CD14-positive monocyte (primary cell): ENCODE measurements around the gene RERE. TPM values are rescaled to one million over a fixed set of nuclear protein-coding genes. Genes with fewer than 3 reads are reported as not detected.
A peak's percentile ranks its signal among the peaks of the same experiment; 100 is the strongest.

Experiments
- DNase-seq, 3 donors: peaks; one replicate each; pipeline ENCODE4 v3.0.0-alpha.2; 2011 to 2022
- H2AFZ ChIP-seq: 2 replicates; pipeline ENCODE4 v1.6.0; 2012; ENCODE audit warnings: mild to moderate bottlenecking, low read depth, low read length, inconsistent platforms; ENCODE audit not compliant: insufficient read depth, poor library complexity, severe bottlenecking
- H3K27ac ChIP-seq, 2 donors: 1 replicate in 1 of 2; 2 replicates in 1 of 2; pipeline ENCODE4 v1.5.1; 2012 to 2013; ENCODE audit warnings: low read length in 2 of 2, control low read depth in 1 of 2, inconsistent platforms in 1 of 2, low read depth in 1 of 2, mild to moderate bottlenecking in 1 of 2
- H3K27me3 ChIP-seq, 2 donors: one replicate each; pipeline versions ENCODE4 v1.6.0 to v1.6.1; 2011 to 2013; ENCODE audit warnings: low read length in 2 of 2; ENCODE audit not compliant: control insufficient read depth in 2 of 2, insufficient read depth in 2 of 2
- H3K36me3 ChIP-seq, 2 donors: replicated peaks in 1 of 2; 1 replicate in 1 of 2; 2 replicates in 1 of 2; pipeline versions ENCODE4 v1.5.1 to v1.6.1; 2012 to 2013; ENCODE audit warnings: low read length in 2 of 2, control low read depth in 1 of 2, inconsistent platforms in 1 of 2, mild to moderate bottlenecking in 1 of 2; ENCODE audit not compliant: insufficient read depth in 2 of 2, control insufficient read depth in 1 of 2
- H3K4me1 ChIP-seq, 2 donors: 1 replicate in 1 of 2; 2 replicates in 1 of 2; pipeline versions ENCODE4 v1.5.1 to v1.6.1; 2012 to 2013; ENCODE audit warnings: low read length in 2 of 2, control low read depth in 1 of 2, inconsistent platforms in 1 of 2, mild to moderate bottlenecking in 1 of 2, moderate library complexity in 1 of 2; ENCODE audit not compliant: insufficient read depth in 2 of 2, control insufficient read depth in 1 of 2
- H3K4me2 ChIP-seq: replicated peaks from 2 replicates; pipeline ENCODE3; 2012; ENCODE audit warnings: low read length, moderate library complexity, mild to moderate bottlenecking; ENCODE audit not compliant: poor library complexity, severe bottlenecking; ENCODE audit errors: extremely low read depth
- H3K4me3 ChIP-seq, 3 experiments: fragments of 200-600 bp in 1 of 3; sonication (generic) in 1 of 3; replicated peaks in 1 of 3; 1 replicate in 2 of 3; 2 replicates in 1 of 3; pipeline ENCODE4 v1.5.1; 2011 to 2013; ENCODE audit warnings: low read length in 3 of 3, mild to moderate bottlenecking in 3 of 3, control low read depth in 2 of 3, low read depth in 2 of 3, inconsistent platforms in 1 of 3, moderate library complexity in 1 of 3
- H3K79me2 ChIP-seq: 2 replicates; pipeline ENCODE4 v1.6.0; 2012; ENCODE audit warnings: mild to moderate bottlenecking, control low read depth, inconsistent platforms, low read length, moderate library complexity; ENCODE audit not compliant: insufficient read depth
- H3K9ac ChIP-seq: 2 replicates; pipeline ENCODE4 v1.6.0; 2017; ENCODE audit warnings: low read length, mild to moderate bottlenecking; ENCODE audit not compliant: insufficient read depth, poor library complexity, severe bottlenecking
- H3K9me3 ChIP-seq, 2 donors: replicated peaks in 1 of 2; 1 replicate in 1 of 2; 2 replicates in 1 of 2; pipeline versions ENCODE4 v1.5.1 to v1.6.1; 2012 to 2013; ENCODE audit warnings: low read length in 2 of 2, control low read depth in 1 of 2; ENCODE audit not compliant: control insufficient read depth in 1 of 2, insufficient read depth in 1 of 2
- H4K20me1 ChIP-seq: 2 replicates; pipeline ENCODE4 v1.6.0; 2012; ENCODE audit warnings: mild to moderate bottlenecking, low read length, control low read depth, moderate library complexity; ENCODE audit not compliant: insufficient read depth
- H3K27ac Mint-ChIP-seq, 7 donors: one replicate each; pipeline ENCODE4 v1.8.0; 2020; ENCODE audit warnings: mild to moderate bottlenecking in 7 of 7, mixed read lengths in 7 of 7, moderate library complexity in 6 of 7, inconsistent platforms in 2 of 7
- H3K27me3 Mint-ChIP-seq, 3 donors: one replicate each; pipeline ENCODE4 v1.8.0; 2021 to 2022; ENCODE audit warnings: low read depth in 3 of 3, mild to moderate bottlenecking in 3 of 3, mixed read lengths in 3 of 3, moderate library complexity in 3 of 3, inconsistent platforms in 1 of 3
- H3K36me3 Mint-ChIP-seq, 2 donors: one replicate each; pipeline ENCODE4 v1.8.0; 2020; ENCODE audit warnings: mixed read lengths in 2 of 2, inconsistent platforms in 1 of 2, mild to moderate bottlenecking in 1 of 2
- H3K4me1 Mint-ChIP-seq: one replicate; pipeline ENCODE4 v1.8.0; 2020; ENCODE audit warnings: mild to moderate bottlenecking, mixed read lengths
- H3K4me3 Mint-ChIP-seq, 2 donors: one replicate each; pipeline ENCODE4 v1.8.0; 2020; ENCODE audit warnings: mild to moderate bottlenecking in 2 of 2, mixed read lengths in 2 of 2, moderate library complexity in 1 of 2
- H3K9me3 Mint-ChIP-seq, 7 donors: one replicate each; pipeline ENCODE4 v1.8.0; 2020 to 2022; ENCODE audit warnings: mixed read lengths in 7 of 7, mild to moderate bottlenecking in 6 of 7, moderate library complexity in 6 of 7, inconsistent platforms in 2 of 7
- WGBS: methylation state at CpG from one replicate; pipeline ENCODE4 v1.1.5; 2013; ENCODE audit warnings: missing lambda C conversion rate; ENCODE audit not compliant: insufficient coverage; 5-methylcytosine and 5-hydroxymethylcytosine counted together
- intact Hi-C, 2 donors: fragments of 100-400 bp; cut with micrococcal nuclease; formaldehyde crosslinking; loops; one replicate each; pipeline versions ENCODE4 v1.15.0 to v1.15.1; 2023
- polyA plus RNA-seq, 3 donors: library from polyadenylated mRNA; depleted of rRNA in 1 of 3; unstranded in 2 of 3; stranded (reverse) in 1 of 3; fragments of 300-500 nt in 2 of 3; fragments of >200 nt in 1 of 3; fragmentation: Illumina TruSeq in 2 of 3; gene quantifications; 1 replicate in 2 of 3; 2 replicates in 1 of 3; pipeline ENCODE4 v1.2.3, GENCODE V29; 2012 to 2021
- TF ChIP-seq, protein P1 (sequence below): fragments of 200-600 bp; IDR thresholded peaks from one replicate; pipeline ENCODE4 v1.8.0; 2022; ENCODE audit warnings: antibody characterized with exemption, mild to moderate bottlenecking

Gene RERE
- polyA plus RNA-seq, 3 donors, result 1.2 to 19.4 (median 3.8) TPM

DNA sequence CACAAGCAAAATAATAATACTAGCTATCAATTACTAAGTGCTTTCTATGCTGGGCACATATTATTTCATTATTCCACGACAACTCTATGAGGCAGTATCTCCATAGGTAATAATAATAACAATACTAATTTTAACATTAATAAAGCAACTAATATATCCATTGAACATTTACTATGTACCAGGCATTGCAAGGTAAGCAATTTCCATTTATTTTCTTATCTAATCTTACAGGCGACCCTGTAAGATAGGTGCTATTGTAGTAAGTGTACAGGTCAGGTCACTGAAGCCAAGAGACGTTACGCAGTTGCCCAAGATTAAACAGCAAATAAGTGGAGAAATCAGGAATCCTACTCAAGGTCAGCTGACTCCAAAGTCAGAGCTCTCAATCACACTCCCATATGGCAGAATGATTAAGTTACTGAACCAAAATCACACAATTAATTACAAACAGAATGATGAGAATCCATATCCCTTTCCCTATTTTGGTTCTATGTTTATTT lies 301.1 kb downstream of the RERE start:
- H2AFZ ChIP-seq, result no peak overlapping the region
- peak overlapping the region in 2 of 7 donors; percentile 21 to 28 for H3K27ac Mint-ChIP-seq
- TF ChIP-seq, protein P1, sequence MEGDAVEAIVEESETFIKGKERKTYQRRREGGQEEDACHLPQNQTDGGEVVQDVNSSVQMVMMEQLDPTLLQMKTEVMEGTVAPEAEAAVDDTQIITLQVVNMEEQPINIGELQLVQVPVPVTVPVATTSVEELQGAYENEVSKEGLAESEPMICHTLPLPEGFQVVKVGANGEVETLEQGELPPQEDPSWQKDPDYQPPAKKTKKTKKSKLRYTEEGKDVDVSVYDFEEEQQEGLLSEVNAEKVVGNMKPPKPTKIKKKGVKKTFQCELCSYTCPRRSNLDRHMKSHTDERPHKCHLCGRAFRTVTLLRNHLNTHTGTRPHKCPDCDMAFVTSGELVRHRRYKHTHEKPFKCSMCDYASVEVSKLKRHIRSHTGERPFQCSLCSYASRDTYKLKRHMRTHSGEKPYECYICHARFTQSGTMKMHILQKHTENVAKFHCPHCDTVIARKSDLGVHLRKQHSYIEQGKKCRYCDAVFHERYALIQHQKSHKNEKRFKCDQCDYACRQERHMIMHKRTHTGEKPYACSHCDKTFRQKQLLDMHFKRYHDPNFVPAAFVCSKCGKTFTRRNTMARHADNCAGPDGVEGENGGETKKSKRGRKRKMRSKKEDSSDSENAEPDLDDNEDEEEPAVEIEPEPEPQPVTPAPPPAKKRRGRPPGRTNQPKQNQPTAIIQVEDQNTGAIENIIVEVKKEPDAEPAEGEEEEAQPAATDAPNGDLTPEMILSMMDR, result no peak
- no peaks in the 10 kb centered on the region for H3K9me3 ChIP-seq
- peaks cover 11 to 13% of the 10 kb centered on the region in 2 donors for H3K36me3 Mint-ChIP-seq
- no CpG with 5 or more reads among the region's 4 CpGs for WGBS
- no peak overlapping the region for H3K9ac ChIP-seq
- peaks cover 0 to 2% of the 10 kb centered on the region in 2 donors for H3K36me3 ChIP-seq
- no peak overlapping the region for H3K4me2 ChIP-seq
- no peaks in the 10 kb centered on the region for H3K9me3 Mint-ChIP-seq
- H3K4me3 ChIP-seq, result no peak overlapping the region
- peaks cover 26% of the 10 kb centered on the region for H3K79me2 ChIP-seq
- no peaks in the 10 kb centered on the region for H3K27me3 Mint-ChIP-seq
- peaks cover 3% of the 10 kb centered on the region for H4K20me1 ChIP-seq
- no peak overlapping the region for H3K4me3 Mint-ChIP-seq
- no peaks in the 10 kb centered on the region for H3K27me3 ChIP-seq
- peaks cover 27% of the 10 kb centered on the region for H3K4me1 Mint-ChIP-seq
- intact Hi-C loops, result no loop called here
- DNase-seq, result no peak
- H3K27ac ChIP-seq, result no peak overlapping the region
- H3K4me1 ChIP-seq, result peaks cover 5 to 9% of the 10 kb centered on the region in 2 donors

DNA sequence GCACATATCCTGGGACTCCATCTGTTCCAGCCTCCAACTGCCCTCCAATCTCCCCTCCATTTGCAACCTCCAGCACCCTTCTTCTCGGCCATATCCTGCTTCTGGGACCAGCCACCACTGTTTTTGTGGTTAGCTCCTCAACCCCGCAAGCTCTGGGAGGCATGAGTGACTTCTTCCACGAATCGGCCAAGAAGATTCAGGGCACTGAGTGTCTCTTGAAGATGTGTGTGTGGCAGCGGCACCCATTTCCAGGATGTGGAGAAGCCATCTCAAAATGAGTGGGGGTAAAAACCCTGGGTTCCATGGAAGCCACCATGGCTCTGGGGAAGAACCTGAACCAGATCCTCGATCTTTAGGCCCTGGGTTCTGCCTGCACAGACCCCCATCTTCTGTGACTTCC lies 304.9 kb downstream of the RERE start:
- Histone ChIP-seq H3K9ac (no peak overlapping the region), H3K36me3 (peaks cover 0 to 2% of the 10 kb centered on the region in 2 donors), H4K20me1 (no peaks in the 10 kb centered on the region), H3K79me2 (peaks cover 22% of the 10 kb centered on the region), H3K9me3 (no peaks in the 10 kb centered on the region), H3K27ac (no peak overlapping the region), H2AFZ (no peak overlapping the region), H3K4me2 (no peak overlapping the region), H3K4me1 (peaks cover 20 to 24% of the 10 kb centered on the region in 2 donors), H3K27me3 (no peaks in the 10 kb centered on the region), H3K4me3 (no peak overlapping the region)
- Mint-ChIP-seq H3K9me3 (peaks cover 0 to 2% (median 0%) of the 10 kb centered on the region in 7 donors), H3K4me1 (peaks cover 29% of the 10 kb centered on the region), H3K36me3 (peaks cover 18 to 21% of the 10 kb centered on the region in 2 donors), H3K27me3 (peaks cover 0 to 2% (median 0%) of the 10 kb centered on the region in 3 donors), H3K4me3 (no peak overlapping the region), H3K27ac (peak overlapping the region in 1 of 7 donors; percentile 9)
- DNase-seq, result no peak
- TF ChIP-seq, protein P1, result no peak
- WGBS, result 92% methylated on average over 4 of the region's 6 CpGs
- intact Hi-C loops, result no loop called here
